Activated naive CD4-positive, alpha-beta T cell treated with anti-CD3 and anti-CD28 coated beads, Interleukin-2, amount 50 U/mL, for 24 hours (primary cell): ENCODE results near the gene MYRIP.
"Not testable (repeated sequence)": the region's sequence is repeated elsewhere in the genome, so short reads cannot be mapped to it uniquely, and the experiment has no call there.

Experiments
- H3K27ac Mint-ChIP-seq: one replicate; pipeline ENCODE4 v1.8.0; 2021; ENCODE audit warnings: mild to moderate bottlenecking, mixed read lengths
- H3K27me3 Mint-ChIP-seq: one replicate; pipeline ENCODE4 v1.8.0; 2021; ENCODE audit warnings: mixed read lengths
- H3K36me3 Mint-ChIP-seq: one replicate; pipeline ENCODE4 v1.8.0; 2021; ENCODE audit warnings: mixed read lengths
- H3K4me1 Mint-ChIP-seq: one replicate; pipeline ENCODE4 v1.8.0; 2021; ENCODE audit warnings: mixed read lengths
- H3K4me3 Mint-ChIP-seq: one replicate; pipeline ENCODE4 v1.8.0; 2021; ENCODE audit warnings: mild to moderate bottlenecking, mixed read lengths
- H3K9me3 Mint-ChIP-seq: one replicate; pipeline ENCODE4 v1.8.0; 2021; ENCODE audit warnings: mixed read lengths

The MYRIP gene

DNA sequence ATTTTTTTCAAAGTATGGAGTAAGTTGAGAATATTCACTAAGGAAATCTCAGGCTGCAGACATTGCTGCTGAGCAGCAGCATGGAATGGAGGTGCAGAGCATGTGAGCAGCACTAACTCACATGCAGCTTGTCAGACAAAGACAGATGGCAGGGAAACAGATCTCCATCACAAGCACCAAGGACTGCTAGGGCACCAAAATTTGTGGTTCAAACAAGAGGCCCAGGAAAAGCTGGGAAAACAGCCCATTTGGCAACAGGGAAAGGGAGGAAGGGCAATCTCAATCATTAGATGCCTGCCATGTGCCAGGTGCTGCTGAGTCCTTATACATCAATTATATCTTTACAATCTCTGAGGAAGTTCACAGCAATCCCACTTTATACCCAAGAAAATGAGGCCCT lies 452.9 kb downstream of the MYRIP start:
- Mint-ChIP-seq H3K4me1 (no peaks in the 10 kb centered on the region), H3K27me3 (no peaks in the 10 kb centered on the region), H3K4me3 (no peak overlapping the region), H3K36me3 (peaks cover 3% of the 10 kb centered on the region), H3K27ac (no peak overlapping the region), H3K9me3 (no peaks in the 10 kb centered on the region)

- H3K4me1 Mint-ChIP-seq = no peaks in the 10 kb centered on the region
- H3K27me3 Mint-ChIP-seq = no peaks in the 10 kb centered on the region
- H3K27ac Mint-ChIP-seq = no peak overlapping the region
- peaks cover 4% of the 10 kb centered on the region for H3K36me3 Mint-ChIP-seq
- H3K4me3 Mint-ChIP-seq = no peak overlapping the region
- H3K9me3 Mint-ChIP-seq = no peaks in the 10 kb centered on the region
Observed at GRCh38 chr3:40264451-40264850, 455.0 kb downstream of the MYRIP start.

- H3K4me1 Mint-ChIP-seq = no peaks in the 10 kb centered on the region
- H3K27ac Mint-ChIP-seq = no peak overlapping the region
- no peaks in the 10 kb centered on the region for H3K9me3 Mint-ChIP-seq
- no peaks in the 10 kb centered on the region for H3K27me3 Mint-ChIP-seq
- H3K36me3 Mint-ChIP-seq = peaks cover 6% of the 10 kb centered on the region
- no peak overlapping the region for H3K4me3 Mint-ChIP-seq
Observed at GRCh38 chr3:40265181-40265580, 455.8 kb downstream of the MYRIP start.

DNA sequence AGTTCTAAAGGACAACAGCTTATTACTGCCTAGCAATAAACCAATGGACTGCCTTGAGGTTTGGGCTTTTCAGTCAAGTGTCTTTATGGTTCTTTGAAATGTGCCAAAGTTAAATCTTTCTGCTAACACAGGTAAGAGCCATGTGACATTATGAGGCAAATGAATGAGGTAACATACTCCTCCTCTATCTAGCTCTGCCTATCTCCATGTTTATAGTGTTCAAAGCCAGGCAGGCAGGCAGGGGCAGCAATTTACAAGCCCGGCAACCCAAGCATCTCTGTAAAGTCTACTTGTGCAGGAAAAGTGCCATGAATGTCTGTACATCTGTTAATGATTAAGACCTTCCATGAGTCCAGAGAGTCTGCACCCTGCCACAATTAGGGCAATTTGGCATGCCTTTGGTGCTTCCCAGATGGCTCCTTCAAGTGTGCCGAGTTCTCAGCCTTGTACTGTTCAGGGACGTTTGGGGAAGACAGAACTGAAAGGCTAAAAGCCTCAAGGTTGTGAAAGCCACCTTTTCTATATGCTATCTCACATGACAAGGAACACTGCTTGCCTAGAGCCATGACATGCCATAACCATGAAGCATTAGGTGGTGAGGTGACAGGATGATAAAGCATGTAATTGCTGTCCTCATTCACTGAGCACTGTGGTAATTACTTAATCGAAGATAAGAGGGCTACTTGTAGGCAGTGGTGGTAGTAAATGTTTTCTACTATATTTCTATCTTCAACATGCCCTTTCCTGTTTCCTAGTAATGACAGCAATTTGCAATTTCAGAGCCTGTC lies 458.7 kb downstream of the MYRIP start:
- Mint-ChIP-seq H3K27me3 (no peaks in the 10 kb centered on the region), H3K4me3 (no peak overlapping the region), H3K27ac (no peak overlapping the region), H3K4me1 (no peaks in the 10 kb centered on the region), H3K9me3 (no peaks in the 10 kb centered on the region), H3K36me3 (peaks cover 17% of the 10 kb centered on the region)

GRCh38 chr3:40268802-40269524 lies 459.6 kb downstream of the MYRIP start:
- peaks cover 20% of the 10 kb centered on the region for H3K36me3 Mint-ChIP-seq
- peaks cover 2% of the 10 kb centered on the region for H3K4me1 Mint-ChIP-seq
- H3K27me3 Mint-ChIP-seq = no peaks in the 10 kb centered on the region
- H3K4me3 Mint-ChIP-seq = no peak overlapping the region
- peaks cover under 1% of the 10 kb centered on the region for H3K9me3 Mint-ChIP-seq
- H3K27ac Mint-ChIP-seq = no peak overlapping the region

DNA sequence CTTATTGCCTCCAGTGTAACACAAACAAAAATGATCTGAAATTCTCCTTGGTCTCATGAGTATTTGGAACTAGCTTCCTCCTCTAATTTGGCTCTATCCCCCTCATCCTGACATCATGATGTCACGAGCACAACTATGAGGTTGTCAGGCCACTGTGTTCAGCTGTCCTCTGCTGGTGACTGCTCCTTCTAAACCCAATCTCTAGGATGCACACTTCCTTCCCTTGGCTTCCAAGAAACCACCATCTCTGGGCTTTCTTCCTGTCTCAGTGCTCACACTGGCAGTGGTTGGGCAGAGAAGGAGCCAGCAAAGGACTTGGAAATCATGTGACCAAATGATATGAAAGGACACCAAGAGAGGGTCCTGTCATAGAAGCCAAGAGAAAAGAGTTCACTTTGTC lies 469.4 kb downstream of the MYRIP start:
- no peak overlapping the region for H3K27ac Mint-ChIP-seq
- H3K4me1 Mint-ChIP-seq = peaks cover 6% of the 10 kb centered on the region
- no peaks in the 10 kb centered on the region for H3K27me3 Mint-ChIP-seq
- no peak overlapping the region for H3K4me3 Mint-ChIP-seq
- peaks cover 5% of the 10 kb centered on the region for H3K9me3 Mint-ChIP-seq
- H3K36me3 Mint-ChIP-seq = peaks cover 8% of the 10 kb centered on the region

- Mint-ChIP-seq H3K36me3 (peaks cover 6% of the 10 kb centered on the region), H3K9me3 (no peaks in the 10 kb centered on the region), H3K27me3 (no peaks in the 10 kb centered on the region), H3K27ac (no peak overlapping the region), H3K4me3 (no peak overlapping the region), H3K4me1 (no peaks in the 10 kb centered on the region)
Observed at GRCh38 chr3:40281995-40282394, 472.6 kb downstream of the MYRIP start.

- H3K27me3 Mint-ChIP-seq, H3K36me3 Mint-ChIP-seq: not testable (repeated sequence)
Observed at GRCh38 chr3:40283057-40283456, 473.6 kb downstream of the MYRIP start.

GRCh38 chr3:40287248-40287647 lies 477.8 kb downstream of the MYRIP start:
- H3K4me1 Mint-ChIP-seq = no peaks in the 10 kb centered on the region
- H3K27ac Mint-ChIP-seq = no peak overlapping the region
- H3K9me3 Mint-ChIP-seq = no peaks in the 10 kb centered on the region
- H3K36me3 Mint-ChIP-seq = peaks cover 21% of the 10 kb centered on the region
- no peaks in the 10 kb centered on the region for H3K27me3 Mint-ChIP-seq
- H3K4me3 Mint-ChIP-seq = no peak overlapping the region

More at GRCh38 chr3:40283057-40283456, 473.6 kb downstream of the MYRIP start:
- H3K4me3 Mint-ChIP-seq, H3K9me3 Mint-ChIP-seq, H3K27ac Mint-ChIP-seq, H3K4me1 Mint-ChIP-seq: not testable (repeated sequence)

GRCh38 chr3:40290396-40290795 lies 481.0 kb downstream of the MYRIP start:
- peaks cover 29% of the 10 kb centered on the region for H3K36me3 Mint-ChIP-seq
- no peaks in the 10 kb centered on the region for H3K27me3 Mint-ChIP-seq
- no peaks in the 10 kb centered on the region for H3K9me3 Mint-ChIP-seq
- H3K27ac Mint-ChIP-seq = no peak overlapping the region
- no peak overlapping the region for H3K4me3 Mint-ChIP-seq
- H3K4me1 Mint-ChIP-seq = no peaks in the 10 kb centered on the region

DNA sequence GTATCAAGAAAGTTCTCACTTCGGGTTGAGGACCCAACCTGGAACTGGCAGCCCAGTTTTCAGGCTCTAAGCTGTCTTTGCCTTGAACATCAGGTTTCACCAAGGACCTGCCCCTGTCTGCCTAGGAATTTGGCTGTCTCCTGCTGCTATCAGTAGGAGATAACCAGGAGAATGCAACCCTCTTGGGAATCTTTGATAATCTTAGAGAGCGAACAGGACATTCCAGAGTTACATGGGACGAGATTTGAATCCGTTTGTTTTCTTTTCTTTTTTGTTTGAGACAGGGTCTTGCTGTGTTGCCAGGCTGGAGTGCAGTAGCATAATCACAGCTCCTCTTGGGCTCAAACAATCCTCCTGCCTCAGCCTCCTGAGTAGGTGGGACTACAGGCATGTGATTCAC lies 482.1 kb downstream of the MYRIP start:
- Mint-ChIP-seq H3K9me3 (no peaks in the 10 kb centered on the region), H3K4me1 (no peaks in the 10 kb centered on the region), H3K36me3 (peaks cover 32% of the 10 kb centered on the region), H3K4me3 (no peak overlapping the region), H3K27me3 (no peaks in the 10 kb centered on the region), H3K27ac (no peak overlapping the region)

GRCh38 chr3:40292637-40293349 lies 483.4 kb downstream of the MYRIP start:
- no peaks in the 10 kb centered on the region for H3K9me3 Mint-ChIP-seq

DNA sequence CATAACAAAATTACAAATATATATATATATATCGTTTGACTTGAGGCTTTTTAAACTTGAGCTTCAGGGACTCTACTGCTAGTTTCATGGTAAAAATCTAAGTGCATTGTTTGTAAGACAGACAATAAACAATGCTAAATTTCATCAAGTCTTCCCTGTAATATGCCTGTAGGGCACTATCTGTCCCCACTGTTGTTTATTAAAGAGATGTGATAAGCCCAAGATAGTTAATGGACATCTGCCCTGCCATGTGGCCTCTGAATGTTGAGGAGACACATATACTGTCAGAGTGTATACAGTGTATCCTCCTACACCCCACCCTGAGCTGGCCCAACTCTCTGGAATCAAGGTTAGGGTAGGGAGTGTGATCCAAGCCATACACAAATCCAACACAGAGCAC lies 485.0 kb downstream of the MYRIP start:
- no peaks in the 10 kb centered on the region for H3K27me3 Mint-ChIP-seq
- H3K27ac Mint-ChIP-seq = no peak overlapping the region
- H3K4me1 Mint-ChIP-seq = no peaks in the 10 kb centered on the region
- H3K9me3 Mint-ChIP-seq = no peaks in the 10 kb centered on the region
- H3K36me3 Mint-ChIP-seq = peaks cover 39% of the 10 kb centered on the region
- H3K4me3 Mint-ChIP-seq = no peak overlapping the region

More at GRCh38 chr3:40292637-40293349, 483.4 kb downstream of the MYRIP start:
- H3K4me1 Mint-ChIP-seq = no peaks in the 10 kb centered on the region
- H3K27ac Mint-ChIP-seq = no peak overlapping the region
- H3K4me3 Mint-ChIP-seq = no peak overlapping the region
- no peaks in the 10 kb centered on the region for H3K27me3 Mint-ChIP-seq
- peaks cover 39% of the 10 kb centered on the region for H3K36me3 Mint-ChIP-seq

DNA sequence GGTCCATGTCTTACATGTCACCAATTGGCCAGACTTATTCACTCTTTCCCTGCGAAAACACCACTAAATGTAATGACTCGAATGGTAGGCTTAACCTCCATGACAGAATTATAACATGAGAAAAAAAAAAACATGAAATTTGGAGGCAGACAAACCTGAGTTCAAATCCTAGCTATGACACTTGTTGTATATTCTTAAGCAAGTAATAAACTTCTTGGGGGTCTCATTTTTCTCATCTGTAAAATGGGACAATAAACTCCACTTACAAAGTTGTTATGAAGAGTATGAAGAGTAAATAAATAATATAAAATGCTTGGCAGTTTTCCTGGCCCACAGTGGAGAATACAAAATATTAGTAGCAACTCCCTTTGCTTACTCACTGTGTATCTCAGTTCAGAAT lies 488.7 kb downstream of the MYRIP start:
- Mint-ChIP-seq H3K27me3 (no peaks in the 10 kb centered on the region), H3K36me3 (peaks cover 26% of the 10 kb centered on the region), H3K4me1 (no peaks in the 10 kb centered on the region), H3K4me3 (no peak overlapping the region), H3K9me3 (no peaks in the 10 kb centered on the region), H3K27ac (no peak overlapping the region)

DNA sequence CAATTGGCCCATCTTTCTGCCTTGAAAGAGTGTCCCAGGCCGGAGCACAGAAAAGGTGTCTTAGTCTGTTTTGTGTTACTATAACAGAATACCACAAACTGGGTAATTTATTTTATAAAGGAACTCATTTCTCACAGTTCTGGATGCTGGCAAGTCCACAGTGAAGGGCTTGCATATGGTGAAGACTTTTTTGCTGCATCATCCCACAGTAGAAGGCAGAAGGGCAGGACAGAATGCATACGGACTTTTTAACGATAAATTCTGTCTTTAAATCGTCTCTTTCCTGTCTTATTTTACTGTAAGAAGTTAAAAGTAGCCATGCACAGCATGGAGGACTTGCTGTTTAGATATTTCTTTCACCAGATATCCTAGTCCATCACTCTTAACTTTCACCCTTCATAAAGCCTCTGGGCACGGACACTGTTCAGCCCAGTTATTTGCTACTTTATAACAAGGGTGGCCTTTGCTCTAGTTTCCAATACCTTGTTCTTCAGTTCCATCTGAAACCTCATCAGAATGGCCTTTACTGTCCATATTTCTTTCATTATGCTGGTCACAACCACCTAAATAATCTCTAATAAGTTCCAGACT lies 489.8 kb downstream of the MYRIP start:
- no peak overlapping the region for H3K27ac Mint-ChIP-seq
- peaks cover 21% of the 10 kb centered on the region for H3K36me3 Mint-ChIP-seq
- no peaks in the 10 kb centered on the region for H3K4me1 Mint-ChIP-seq
- no peak overlapping the region for H3K4me3 Mint-ChIP-seq
- no peaks in the 10 kb centered on the region for H3K9me3 Mint-ChIP-seq
- H3K27me3 Mint-ChIP-seq = no peaks in the 10 kb centered on the region
